SKM-1 treated with dmso at 0.1 percent for 144 hours (cell line): Measurements from ENCODE around the gene GATC.
"Not testable (repeated sequence)": the region's sequence is repeated elsewhere in the genome, so short reads cannot be mapped to it uniquely, and the experiment has no call there.

Experiments
- DNase-seq: peaks from one replicate; lab custom pipeline; 2025; ENCODE audit not compliant: unreplicated experiment; lab: John Stamatoyannopoulos, UW

The GATC gene

DNA sequence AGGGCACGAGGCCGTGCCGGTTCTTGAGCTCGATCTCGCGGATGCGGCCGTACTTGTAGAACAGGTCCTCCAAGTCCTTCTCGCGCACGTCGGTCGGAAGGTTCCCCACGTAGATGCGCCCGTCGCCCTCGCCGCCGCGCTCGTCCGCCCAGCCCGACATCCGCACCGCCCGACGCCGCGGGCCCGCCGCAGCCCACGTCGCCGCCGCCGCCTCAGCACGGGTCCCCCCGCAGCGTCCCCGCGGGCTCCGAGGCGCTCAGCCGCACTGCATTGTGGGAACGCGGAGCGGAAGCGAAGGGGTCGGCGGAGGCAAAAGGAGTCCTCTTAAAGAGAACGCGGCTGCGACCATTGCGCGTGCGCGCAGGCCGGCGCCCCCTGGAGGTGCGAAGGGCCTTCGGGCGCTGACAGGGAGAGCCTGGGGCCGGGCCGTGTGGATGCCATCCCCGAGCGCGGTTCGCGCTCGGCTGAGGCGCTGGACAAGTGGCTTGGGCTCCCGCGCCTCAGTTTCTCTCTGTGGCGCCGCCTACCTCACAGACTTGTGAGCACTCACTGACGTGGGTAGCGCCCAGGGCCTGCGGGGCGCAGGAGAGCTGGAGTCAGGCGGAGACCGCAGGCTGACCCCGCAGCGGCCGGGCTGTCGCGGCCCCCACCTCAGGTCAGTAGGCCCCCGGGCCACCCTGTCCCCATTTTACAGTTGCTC, 23.4 kb downstream of the GATC start, which contains the start of gene SRSF9:
Gene SRSF9 (minus strand): TSS at position 299 of the 700 bp plus-strand sequence. CDS start 139 bp downstream, at position 160.
- peak; percentile 63 for DNase-seq

- DNase-seq, result no peak
Observed at GRCh38 chr12:120470150-120470784, 24.0 kb downstream of the GATC start.

DNA sequence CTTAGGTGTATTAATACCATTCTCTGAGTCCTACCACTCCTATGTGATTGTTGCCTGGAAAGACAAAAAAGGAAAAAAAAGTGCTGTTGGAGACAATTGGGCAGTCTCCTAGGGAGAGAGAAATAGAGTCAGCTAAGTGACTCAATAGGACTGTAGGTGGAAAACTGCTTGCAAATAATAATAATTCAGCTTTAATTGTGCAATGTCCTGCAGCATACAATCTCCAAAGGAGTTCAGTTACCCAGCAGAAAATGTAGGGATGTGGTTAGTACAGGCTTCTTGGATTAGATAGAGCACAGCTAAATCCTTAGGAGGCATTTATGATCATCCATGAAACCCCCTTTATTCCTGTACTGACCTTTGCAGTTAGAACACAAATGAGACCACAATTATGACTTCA, 26.3 kb downstream of the GATC start:
- DNase-seq, result no peak

DNA sequence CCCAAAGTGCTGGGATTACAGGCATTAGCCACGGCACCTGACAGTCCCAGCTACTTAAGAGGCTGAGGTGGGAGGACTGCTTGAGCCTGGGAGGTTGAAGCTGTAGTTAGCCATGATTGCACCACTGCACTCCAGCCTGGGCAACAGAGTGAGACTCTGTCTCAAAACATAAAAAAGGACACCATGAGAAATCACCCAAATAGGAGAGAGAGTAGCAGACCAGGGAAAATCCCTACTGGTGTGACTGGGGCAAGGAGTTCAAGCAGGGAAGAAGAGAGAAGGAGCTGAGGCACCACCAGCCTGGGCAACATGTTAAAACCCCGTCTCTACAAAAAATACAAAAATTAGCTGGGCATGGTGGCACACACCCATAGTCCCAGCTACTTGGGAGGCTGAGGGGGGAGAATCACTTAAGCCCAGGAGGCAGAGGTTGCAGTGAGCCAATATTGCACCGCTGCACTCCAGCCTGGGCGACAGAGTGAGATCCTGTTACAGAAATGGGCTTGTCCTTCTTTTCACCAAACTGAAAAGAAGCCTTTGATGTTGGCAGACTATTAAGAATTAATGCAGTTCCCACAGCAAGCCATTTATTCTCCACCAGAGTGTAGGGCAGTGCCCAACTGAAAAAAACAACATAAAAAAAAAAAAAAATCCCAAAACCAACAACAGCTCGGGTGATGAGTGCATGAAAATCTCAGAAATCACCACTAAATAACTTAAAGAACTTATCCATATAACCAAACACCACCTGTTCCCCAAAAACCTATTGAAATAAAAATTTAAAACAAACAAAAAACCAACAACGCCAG, 27.8 kb downstream of the GATC start:
- no peak for DNase-seq

DNA sequence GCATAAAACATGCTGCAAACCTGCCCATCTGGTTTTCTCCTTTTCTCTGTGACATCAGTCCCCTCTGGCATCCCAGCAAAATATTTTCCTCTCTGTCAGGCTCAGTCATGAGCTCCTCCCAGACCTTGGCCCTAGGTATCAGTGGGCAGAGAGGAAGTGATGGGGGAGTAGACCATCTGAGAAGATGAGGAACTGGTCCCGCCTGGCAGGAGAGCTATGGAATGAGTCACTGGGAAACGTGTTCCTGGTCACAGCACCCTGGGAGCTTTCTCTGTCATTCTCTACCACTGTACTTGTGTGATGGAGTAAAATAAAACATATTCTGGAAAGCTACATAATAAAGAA, 28.3 kb downstream of the GATC start:
- DNase-seq, result no peak

- no peak for DNase-seq
Observed at GRCh38 chr12:120475643-120476042, 29.4 kb downstream of the GATC start.

GRCh38 chr12:120479458-120479857, 33.2 kb downstream of the GATC start:
- no peak for DNase-seq

DNA sequence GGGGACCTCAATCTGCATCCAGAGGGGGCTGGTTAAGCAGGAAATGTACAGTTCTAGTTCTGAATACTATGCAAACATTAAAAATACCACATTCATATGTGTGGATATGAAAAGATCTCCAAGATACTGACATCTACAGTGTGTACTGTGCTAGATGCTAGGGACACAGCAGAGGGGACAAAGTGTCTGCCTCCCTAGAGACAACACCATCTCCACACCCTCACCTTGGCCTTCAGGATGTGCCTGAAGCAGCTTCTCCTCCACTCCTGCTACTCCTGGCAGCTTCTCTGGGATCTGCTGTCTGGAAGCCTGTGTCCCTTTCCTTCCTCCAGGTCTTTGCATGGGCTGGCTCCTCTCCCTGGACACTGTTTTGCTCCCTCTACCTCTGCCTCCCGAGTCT, 34.0 kb downstream of the GATC start:
- no peak for DNase-seq

GRCh38 chr12:120481022-120481767, 35.0 kb downstream of the GATC start:
- DNase-seq, result no peak

DNA sequence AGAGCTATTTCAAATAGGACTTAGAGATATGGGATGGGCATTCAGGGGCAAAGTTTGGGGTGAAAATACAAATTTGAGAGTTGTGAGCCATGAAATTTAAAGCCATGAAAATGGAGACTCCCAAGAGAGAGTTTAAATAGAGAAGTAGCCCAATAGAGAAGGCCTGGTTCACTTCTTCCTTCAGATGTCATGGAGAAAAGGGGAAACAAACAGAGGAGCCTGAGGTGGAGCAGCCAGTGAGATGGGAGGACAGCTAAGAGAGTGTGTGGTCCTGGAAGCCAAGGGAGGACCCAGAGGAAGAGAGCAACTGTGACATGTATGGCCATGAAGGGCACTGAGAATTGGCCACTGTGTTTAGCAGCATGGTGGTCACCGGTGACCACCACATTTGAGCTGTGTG, 37.4 kb downstream of the GATC start:
- no peak for DNase-seq

DNA sequence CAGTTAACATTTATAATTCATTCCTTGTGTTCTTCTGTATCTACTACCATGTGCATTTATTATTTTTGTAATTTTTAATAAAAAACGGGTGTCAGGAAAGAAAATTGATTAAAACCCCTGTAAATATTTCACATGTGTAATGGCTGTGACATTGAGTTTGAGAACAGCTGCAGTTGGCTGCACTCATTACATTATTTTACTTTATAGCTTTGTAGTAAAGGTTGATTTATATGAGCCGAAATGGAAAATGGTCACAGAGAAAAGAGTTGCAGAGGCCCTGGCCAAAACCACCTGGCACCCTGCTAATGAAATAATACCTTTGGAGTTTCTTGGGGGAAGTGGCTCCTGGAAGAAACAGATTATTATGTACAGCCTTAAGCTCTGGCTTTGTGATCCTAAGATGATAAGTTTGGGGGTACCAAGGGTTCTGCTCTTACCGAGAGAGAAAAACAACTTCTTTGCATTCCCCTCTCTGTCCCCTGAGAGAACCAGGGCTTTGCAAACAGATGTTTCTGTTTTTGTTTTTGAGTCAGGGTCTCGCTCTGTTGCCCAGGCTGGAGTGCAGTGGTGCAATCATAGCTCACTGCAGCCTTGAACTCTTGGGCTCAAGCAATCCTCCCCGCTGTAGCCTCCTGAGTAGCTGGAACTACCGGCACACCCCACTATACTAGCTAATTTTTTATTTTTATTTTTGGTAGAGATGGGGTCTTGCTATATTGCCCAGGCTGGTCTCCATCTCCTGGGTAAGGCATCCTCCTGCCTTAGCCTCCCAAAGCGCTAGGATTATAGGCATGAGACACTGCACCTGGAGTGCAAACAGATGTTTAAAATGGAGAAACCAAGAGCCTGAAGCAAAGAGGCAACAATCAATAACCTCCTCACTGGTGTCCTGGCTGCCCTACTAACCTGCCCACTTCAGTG, 40.0 kb downstream of the GATC start:
- no peak for DNase-seq

DNA sequence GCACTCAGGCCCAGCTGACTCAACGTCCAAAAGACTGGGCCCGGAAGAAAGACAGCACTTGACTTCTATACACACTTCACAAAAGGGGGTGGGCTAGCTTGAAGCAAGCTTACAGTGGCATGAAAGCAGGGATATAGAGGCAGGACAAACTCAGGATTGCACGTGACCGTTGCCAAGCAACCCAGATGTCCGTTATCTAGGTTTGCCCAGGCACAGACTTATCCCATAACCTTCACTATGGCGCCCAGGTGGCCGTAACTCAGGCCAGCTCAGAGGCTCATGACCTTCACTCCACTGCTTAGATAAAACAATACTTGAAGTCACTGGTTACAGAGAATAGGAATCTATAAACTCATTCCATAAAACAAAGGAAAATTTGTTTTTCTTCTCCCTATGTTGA, 41.3 kb downstream of the GATC start:
- DNase-seq, result not testable (repeated sequence)

- DNase-seq, result no peak
Observed at GRCh38 chr12:120488057-120488640, 41.9 kb downstream of the GATC start.

DNA sequence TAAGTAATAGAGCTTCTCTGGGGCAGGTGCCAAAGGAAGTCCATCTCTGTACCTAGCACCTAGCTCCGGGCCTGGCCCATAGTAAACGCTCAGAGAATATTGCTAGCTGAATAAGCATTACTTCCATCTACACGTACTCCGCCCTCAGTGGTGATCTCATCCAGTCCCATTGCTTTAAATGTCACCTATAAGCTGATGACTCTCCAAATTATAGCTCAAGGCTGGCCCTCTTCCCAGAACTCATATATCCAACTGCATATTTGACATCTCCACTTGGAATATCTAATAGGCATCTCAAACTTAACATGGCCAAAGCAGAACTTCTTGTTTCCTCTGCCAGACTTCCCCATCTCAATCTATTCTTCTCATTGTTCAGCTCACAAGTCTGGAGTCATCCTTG, 42.8 kb downstream of the GATC start:
- DNase-seq, result no peak

DNA sequence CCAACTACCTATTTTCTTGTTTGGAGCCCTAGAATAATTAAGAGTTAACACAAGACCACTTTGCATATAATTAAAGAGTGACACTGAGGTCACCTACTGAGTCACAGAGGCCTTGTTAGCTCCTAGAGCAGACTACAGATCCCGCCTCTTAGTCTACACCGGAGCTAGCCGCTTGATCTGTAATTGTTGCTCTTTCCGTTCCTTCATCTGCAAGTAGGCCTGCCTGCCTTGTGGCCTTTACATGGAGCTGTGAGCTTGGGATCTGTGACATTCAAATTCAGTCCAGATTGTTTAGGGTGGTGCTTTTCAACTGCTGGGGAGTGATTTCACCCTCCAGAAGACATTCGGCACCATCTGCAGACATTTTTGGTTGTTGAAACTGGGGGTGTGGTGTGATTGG, 44.1 kb downstream of the GATC start:
- DNase-seq, result no peak

GRCh38 chr12:120490833-120491512, 44.7 kb downstream of the GATC start:
- no peak for DNase-seq

- no peak for DNase-seq
Observed at GRCh38 chr12:120495186-120495730, 49.0 kb downstream of the GATC start.

DNA sequence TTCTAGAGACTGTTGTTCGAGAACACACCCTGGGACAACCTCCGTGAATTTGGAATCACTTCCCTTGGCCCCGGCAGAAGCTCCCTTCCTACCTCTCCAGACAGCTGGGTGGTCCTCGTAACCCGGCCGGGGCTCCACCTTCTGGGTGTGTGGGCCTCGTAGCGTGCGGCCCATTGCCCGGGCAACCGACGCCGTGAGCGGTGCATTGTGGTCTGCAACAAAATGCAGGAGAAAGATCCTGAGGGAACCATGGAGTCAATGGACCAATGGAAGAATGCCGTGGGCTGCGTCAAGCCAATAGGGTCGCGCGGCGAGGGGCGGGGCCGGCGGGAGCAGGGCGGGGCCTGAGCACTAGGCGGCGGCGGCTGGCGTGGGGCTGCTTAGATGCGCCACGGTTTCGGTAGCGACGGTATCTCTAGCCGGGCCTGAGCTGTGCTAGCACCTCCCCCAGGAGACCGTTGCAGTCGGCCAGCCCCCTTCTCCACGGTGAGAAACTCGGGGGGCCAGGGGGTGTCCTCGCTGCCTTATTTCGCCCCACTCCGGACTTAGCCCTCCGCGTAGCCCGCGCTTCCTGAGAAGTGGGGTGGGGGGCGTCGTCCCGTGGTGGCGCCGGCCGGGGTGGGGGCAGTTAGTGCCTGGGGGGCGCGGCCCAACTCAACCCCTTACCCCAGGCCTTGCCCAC, 49.6 kb downstream of the GATC start, which contains the start of gene DYNLL1:
Gene DYNLL1 (plus strand): TSS at position 383 of the 682 bp plus-strand sequence. CDS start 309 bp downstream, outside the sequence.
- peak; percentile 76 for DNase-seq
